Posterior cingulate gyrus (tissue), 11 donors: ENCODE data around the gene MMP24.
"Not testable (repeated sequence)": the region's sequence is repeated elsewhere in the genome, so short reads cannot be mapped to it uniquely, and the experiment has no call there.

Source experiments
- DNase-seq, 10 donors: peaks; one replicate each; pipeline versions ENCODE4 v3.0.0 to v3.0.0-alpha.2; 2020 to 2021; ENCODE audit warnings: mixed read lengths in 3 of 10
- intact Hi-C: fragments of 100-400 bp; cut with DNase I; formaldehyde crosslinking; loops from one replicate; pipeline ENCODE4 v1.15.1; 2023

The MMP24 gene

DNA sequence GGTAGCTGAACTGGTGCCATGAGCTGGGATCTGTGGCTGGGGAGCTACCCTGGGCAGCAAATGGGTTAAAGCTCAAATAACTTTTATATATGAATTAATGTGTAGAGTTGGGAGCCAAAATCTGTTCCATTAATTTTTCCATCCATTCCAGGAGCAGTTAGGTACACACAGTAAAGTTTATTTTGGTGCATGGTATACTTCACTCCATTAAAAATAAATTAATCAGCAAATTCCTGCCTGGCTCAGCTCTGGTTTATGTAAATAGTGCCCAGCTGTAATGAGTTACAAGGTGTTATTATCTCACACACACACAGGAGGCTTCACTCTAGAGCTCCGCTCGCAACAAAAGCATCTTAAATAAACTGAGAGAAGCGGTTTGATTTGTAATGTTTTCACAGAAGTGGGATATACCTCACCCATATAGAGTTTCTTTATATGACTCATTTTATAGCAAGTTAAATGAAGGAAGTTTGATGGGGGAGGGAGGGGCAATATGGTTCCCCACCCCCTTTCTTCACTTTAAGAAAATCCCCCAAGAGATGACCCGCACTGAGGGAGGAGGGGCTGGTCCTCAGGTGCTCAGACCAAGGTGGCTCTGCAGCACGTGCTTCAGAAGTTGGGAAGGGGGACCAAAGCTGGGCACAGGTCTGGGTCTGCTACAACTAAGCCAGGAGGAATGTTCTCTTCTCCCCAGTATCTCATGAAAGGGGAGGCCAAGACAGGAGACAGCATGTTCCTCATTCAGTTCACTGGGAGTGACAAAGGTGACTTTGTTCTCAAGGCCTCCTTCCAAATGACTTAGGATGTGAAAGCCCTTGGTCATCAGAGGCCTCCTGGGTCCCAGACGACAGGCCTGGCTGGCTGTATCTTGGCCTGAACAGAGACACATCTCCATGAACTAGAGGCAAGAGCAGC lies 76.2 kb downstream of the MMP24 start:
- peak in 1 of 10 donors; percentile 12 for DNase-seq
- intact Hi-C loops = loop anchor here (2.0 kb wide), 1 partner anchor 136 kb away; the partner anchor contains the start of gene GDF5

DNA sequence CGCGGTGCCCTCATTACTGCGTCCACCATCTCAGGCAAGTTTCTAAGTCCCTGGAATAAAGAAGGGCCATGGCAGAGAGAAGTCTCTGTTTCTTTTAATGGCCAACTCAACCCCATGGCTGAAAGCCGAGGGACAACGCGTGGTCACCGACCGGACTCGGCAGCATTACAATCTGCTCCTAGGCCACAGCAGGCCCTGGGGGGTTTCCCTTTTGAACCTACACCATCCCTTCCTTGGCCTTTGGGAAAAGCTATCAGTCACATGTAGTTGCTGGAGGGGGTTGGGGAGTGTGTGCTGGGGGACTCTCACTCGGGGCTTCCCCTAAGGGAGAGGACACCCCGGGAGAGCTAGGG lies 76.9 kb downstream of the MMP24 start:
- peak in 1 of 10 donors; percentile 43 for DNase-seq
- intact Hi-C loops = loop anchor here (2.0 kb wide), 1 partner anchor 135 kb away; the partner anchor contains the start of gene GDF5

DNA sequence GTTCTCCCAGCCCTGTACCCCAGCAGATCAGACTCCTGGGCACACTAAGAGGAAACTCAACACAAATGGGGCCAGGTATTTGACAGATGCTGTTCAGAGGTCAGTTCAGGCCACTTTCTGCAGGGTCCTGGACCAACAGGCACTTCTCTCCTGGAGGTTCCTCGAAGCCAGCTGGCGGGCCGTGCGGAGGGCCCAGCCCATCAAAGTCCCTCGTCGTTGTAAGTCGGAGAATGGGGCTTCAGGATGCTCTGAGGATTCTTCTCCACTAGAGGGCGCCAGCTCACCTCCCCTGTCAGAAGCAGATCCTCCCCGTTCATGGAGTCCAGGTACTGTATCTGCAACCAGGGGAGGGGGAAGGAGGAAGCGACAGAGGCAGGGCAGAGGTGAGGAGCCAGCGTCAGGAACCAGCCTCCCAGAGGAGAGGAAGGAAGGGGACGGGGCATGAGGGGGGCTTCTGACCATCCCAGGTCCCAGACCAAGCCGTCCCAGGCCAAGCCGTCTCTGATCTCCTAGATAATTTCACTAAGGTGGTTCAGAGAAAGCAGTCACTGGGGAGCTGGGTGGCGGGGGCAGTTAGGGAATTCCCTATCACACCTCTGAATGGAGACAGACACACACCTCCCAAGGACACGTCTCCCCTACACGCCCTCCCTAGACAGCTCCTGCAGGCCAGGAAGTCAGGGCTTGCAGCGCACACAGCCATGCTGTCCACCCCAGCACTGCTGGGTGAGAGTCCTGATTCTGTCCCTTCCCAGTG lies 77.4 kb downstream of the MMP24 start:
- intact Hi-C loops = loop anchor here (2.0 kb wide), 2 partner anchors 135 to 143 kb away; partner anchors contain the start of gene GDF5
- peak; percentile 38 to 95 (median 76) for DNase-seq

DNA sequence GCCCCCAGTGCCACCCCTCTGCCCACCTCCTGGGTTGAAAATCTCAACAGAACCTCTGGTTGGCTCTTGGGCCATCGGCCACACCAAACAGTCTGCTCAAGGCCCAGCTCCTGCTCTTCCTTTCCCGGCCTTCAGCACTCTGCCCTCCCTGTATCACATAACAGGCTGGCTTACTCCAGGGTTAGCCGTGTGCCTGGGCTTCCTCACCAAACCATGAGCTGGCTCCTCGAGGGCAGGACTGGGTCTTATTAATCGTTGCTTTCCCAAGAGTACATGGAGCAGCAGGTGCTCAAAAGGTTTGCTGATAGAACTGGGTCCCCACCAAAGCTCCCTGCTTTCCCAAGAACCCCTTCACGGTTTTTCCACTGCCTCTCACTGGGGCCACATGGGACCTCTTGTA lies 78.5 kb downstream of the MMP24 start:
- peak in 1 of 10 donors; percentile 52 for DNase-seq
- intact Hi-C loops = loop anchor here (2.0 kb wide), 1 partner anchor 142 kb away; no protein-coding TSS in a partner anchor

DNA sequence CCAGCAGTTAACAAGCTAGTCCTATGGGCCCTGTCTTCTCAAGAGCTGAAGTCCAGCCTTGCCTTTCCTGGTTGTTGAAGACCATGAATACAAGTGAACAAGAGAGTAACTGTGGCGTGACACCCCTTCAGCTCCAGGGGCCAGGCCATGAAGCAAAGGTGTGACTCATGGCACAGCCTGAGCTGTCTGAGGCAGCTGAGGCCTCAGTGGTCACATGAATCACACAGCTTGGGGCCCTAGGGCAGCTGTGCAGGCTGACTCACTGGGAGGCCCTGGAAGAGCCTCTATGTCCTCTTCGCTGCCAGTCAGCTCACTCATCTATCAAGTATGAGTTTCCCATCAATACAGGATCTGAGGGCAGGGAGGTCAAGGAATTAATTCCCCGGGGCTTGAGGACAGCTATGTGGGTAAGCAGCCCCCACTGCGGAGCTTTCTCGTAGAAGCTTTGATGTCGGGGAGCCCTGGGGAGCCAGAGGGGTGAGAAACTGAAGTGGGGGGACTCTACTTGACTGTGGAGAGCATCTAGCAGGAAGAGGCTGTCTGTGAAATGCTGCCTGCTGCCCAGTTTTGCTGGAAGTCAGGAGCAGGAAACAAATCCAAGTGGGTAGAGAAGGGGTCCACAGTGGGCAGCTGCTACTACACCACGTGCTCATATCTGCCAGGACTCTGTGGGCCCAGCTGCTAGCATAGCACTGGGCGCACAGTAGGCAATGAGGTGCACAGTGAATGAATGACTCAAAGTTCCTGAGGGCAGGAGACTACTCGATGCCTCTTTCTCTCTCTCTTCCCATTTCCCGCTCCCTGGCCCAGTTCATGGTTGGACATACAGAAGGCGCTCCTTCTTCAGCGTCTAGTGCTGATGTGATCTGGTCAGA lies 79.4 kb downstream of the MMP24 start:
- peak in 2 of 10 donors; percentile 39 to 74 for DNase-seq
- intact Hi-C loops = loop anchor here (2.0 kb wide), 1 partner anchor 141 kb away; no protein-coding TSS in a partner anchor

DNA sequence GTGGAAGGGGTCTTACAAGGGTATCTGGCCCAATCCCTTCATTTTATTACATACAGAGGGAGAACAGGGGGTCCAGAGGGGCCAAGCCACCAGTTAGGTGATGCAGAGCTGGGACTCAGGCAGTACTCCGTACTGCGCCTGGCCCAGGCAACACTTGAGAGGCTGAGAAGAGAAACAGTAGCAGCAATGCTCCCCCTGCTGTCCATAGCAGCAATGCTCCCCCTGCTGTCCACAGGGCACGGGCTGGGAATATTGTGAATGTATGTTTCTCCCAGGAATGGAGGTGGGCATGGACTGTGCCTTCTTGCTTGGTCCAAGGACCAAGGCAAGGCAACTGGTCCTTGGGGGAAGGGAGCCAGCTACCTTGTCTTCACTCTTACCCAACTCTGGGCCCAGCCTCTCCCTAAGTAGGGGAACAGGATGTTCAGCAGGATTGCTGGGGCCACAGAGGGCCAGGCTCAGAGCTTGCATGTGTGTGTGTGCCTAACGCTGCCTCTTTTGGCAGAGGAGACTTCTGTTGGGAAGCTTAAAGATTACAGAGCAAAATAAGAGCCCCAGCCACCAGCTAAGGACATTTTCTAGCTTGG lies 80.5 kb downstream of the MMP24 start:
- intact Hi-C loops = no loop called here
- DNase-seq = peak in 9 of 10 donors; percentile 43 to 95 (median 60)

DNA sequence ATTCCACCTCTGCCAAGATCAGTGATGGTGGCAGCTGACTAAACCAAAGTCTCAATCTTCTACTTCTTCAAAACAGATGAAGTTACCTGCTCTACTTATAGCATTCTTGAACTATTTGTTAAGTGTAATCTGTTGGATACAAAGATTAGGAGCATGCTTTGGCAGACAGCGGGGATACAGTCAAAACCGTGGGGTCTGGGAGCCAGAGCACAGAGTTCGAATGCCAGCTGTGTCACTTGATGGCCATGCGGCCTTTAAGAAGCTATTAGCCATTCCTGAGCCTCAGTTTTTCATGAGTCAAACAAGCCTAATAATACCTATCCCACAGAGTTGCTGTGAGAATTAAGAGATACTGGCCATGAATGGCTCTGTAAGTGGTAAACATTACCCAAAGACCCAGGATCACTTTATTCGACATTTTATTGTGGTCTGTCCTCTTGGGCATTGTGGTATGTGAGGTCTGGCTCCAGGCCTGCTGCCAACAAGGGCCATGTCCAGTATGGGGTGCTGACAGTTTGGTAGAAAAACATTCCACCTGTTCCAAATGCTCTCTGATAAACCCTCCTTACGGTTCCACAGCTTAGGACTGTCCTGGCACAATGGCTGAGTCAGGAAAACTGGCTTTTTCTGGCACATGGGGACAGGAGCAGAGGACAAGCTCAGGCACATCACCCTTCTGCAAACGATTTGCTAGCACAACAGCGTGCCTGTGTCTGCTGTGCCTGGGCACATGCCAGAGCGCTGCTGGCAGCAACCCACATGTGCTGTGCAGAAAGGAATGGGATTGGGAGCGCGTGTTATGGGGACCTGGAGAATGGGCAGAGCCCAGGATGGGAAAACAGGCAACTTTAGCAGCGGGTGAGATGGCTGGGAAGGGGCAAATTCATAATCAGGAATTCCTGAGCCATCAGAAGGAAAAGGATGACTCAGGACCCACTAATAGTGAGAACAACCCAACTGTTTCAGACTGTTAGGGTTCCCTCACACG lies 81.5 kb downstream of the MMP24 start:
- intact Hi-C loops = no loop called here
- DNase-seq = peak; percentile 45 to 97 (median 78)

DNA sequence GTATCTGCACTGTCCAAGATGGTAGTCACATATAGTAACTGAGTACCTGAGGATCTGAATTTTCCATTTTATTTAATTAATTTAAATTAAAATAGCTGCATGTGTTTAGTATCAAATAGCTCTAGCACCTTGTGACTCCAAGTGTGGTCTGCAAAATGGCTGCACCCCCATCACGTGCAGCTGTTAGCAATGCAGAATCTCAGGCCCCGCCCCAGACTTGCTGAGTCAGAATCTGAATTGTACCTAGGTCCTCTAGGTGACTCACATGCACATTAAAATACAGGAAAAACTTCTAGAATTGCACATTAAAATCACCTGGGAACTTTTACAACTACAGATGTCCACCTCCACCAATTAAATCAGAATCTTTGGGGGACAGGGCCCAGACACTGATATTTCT lies 84.9 kb downstream of the MMP24 start:
- no peak for DNase-seq
- intact Hi-C loops = no loop called here

DNA sequence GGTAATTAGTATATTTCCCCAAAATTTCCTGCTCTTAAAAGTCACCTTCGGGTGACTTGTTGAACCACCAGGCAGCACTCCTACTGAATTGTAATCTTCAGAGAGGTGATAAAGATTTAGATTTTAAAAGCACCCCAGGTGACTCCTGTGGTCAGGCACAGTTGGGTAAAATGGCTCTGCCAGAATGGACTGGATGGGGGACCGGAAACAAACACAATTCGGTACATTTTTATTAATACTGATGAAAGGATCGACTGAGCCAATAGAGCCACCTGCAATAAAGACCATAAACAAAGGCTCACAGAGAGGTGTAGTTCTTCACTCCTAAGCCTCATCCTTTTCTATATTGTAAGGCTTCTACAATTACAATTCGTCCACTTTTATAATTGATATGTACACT lies 85.3 kb downstream of the MMP24 start:
- no peak for DNase-seq
- intact Hi-C loops = no loop called here

DNA sequence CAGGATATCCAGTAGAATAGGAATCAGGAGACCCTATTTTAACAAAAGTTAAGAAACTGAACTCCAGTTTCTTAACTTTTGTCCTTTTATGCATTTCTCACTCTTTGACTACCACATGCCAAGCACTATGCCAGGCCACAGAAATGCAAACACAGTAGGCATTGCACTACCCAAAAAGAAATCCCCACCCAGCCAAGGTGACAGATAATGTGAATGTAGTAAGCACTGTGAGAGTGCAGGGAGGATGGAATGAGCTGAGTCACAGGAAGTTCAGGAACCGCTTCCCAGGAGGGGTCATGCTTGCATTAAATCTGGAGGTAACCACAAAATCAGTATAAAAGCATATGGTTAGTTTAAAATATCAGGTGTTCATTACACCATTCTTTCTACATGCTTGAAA lies 85.8 kb downstream of the MMP24 start:
- intact Hi-C loops = no loop called here

DNA sequence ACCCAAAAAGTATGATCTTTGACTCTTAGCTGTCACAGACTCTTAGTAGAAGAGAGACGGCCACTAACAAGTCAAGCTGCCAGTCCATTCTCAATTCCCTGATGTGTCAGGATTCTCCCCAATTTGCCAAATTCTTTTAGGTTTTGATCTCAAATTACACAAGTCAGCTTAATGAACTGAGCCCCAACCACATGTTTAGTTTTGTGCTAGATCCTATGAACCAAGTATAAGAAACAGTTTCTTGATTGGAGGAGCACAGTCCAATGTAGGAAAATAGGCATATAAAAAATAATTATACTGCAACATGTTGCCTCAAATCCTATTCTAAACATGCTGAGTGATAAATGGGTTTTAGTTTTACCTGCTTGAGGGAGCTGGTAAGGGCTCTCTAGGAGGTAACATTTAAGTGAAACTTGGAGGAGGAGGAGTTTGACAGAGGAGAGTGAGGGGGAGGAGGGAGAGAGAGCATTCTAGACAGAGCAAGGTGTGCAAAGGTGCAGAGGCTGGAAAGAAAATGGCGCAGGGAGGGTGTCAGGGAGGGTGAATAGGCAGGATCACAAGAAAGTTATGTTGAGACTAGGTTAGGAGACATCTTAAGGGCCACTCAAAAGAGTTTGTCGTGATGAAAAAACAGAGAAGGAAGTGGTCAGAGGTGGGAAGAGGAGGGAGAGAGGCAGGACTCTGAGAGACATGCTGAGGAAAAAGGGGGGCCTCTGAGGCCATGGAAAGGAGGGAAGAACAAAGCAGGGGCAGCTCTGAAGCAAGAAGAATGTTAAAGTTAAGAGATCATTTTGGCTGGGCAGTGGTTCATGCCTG lies 88.5 kb downstream of the MMP24 start:
- DNase-seq = no peak
- intact Hi-C loops = no loop called here

More for the DNA sequence above, 85.8 kb downstream of the MMP24 start:
- no peak for DNase-seq

DNA sequence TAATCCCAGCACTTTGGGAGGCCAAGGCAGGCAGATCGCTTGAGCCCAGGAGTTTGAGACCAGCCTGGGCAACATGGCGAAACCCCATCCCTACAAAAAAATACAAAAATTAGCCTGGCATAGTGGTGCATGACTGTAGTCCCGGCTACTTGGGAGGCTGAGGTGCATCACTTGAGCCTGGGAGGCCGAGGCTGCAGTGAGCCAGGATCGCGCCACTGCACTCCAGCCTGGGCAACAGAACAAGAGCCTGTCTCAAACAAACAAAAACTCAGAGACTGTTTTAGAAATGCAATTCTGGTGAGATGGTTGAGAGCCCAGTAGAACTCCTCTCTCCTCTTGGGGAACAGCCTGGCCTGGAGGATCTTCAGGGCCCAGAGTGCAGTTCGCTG lies 89.1 kb downstream of the MMP24 start:
- DNase-seq, intact Hi-C loops: not testable (repeated sequence)

DNA sequence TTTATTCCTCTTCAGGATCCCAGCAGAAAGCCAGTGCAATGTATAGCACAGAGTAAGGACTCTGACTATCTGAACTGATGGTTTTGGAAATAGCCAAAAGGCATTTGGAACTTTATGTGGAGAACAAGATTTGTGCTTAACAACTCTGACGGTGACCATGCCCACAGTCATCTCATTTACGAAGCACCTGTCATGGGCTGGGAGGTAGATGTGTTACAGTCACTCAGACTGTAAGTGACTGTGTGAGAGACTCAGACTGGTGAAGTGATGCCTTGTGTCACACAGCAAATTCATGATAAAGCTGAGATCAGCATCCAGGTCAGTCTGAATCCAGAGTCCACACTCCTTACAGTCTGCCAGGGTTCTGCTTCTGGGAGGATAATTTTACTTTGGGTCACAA lies 89.6 kb downstream of the MMP24 start:
- no peak for DNase-seq
- intact Hi-C loops = no loop called here

DNA sequence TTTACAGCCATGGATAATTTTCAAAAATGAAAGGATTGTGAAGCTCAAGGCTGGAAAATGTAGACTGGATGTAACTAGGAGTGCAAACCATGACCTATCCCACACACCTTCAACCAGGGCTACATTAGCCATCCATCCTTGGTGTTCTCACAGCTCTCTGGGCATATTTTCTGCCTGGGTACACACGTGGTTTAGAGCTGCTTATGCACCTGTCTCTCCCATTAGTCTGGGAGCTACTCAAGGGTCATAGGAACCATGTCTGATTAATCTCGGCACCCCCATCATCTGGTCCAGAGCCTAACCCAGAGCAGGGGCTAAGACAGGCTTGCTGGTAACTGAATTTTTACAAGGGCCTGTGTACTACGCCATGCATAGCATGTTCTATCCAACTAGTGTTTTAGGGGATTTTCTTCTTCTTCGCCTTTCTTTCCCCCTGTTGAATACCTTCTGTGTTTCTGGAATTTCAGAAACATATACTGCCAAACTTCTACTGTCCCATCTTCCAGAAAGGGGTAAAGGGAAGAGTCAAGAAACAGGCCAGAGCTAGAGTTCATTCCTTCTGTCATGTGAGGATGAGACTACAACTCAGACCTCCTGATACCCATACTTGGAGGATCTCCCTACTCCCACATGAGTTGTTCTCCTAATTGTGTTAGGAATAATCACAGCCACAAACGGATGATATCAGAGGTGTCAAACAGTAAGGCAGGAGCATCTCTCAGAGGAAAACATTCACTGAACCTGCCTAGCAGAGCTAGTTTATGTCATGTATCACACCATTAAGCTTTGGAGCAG lies 91.1 kb downstream of the MMP24 start:
- DNase-seq = no peak
- intact Hi-C loops = no loop called here

DNA sequence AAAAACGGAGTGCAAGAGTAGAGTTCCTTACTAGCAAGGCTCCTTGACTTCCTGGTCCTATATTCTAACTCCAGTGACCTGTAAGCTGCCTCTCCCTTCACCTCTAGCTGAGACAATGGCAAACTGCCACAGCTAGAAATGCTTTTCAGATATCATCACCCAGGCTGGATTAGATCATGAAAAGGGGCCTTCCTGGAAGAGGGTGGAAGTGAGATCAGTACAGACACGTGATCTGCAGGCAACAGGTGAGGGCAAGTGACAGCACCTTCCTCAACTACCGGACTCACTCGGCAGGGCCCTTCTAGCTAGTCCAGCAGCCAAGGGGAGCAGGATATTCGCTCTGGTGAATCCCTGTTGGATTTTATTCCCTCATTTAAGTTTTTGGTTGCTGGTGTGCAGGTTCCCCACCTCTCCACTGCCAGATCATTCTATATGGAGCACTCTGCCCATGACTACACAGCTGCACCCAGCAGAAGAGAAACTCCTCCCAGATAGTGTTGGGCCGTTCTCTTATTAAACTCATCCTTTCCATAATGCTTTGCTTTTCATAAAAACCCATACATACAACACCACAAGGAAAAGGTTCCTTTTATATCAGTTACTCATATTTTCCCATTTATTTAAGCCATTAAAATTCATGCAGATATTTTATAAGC lies 92.1 kb downstream of the MMP24 start:
- no peak for DNase-seq
- intact Hi-C loops = no loop called here

DNA sequence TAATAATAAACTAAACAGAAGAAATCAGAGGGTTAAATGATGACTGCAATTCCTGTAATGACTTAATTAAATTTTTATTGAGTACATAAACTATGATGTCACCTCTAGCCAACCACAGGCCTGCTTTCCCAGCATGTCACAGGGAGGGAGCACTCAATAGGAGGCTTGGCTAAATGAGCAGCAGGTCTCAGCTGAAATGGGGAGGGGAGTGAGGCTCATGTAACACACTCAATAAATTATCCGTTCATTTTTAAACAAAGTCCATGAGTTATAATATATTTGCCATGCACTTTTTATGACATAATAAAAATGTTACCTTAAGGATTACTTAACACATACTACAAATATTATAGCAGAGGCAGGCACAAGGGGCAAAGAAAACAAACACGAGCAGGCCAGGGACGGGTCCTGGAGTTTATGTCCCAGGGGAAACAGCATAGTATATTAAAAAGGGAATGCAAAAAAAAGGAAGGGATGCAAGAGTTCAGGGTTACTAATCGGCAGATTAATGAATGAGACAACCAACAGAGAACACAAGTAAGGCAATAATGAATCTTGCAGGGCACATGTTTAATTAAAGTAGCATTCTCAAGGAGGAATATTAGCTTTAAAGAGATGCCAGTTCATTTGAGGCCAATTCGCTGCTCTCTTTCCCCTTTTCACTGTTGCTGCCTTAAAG lies 92.8 kb downstream of the MMP24 start:
- intact Hi-C loops = no loop called here

More for the DNA sequence above, 92.8 kb downstream of the MMP24 start:
- DNase-seq = no peak
